ENCODE data around the gene GRIK1.

DNA sequence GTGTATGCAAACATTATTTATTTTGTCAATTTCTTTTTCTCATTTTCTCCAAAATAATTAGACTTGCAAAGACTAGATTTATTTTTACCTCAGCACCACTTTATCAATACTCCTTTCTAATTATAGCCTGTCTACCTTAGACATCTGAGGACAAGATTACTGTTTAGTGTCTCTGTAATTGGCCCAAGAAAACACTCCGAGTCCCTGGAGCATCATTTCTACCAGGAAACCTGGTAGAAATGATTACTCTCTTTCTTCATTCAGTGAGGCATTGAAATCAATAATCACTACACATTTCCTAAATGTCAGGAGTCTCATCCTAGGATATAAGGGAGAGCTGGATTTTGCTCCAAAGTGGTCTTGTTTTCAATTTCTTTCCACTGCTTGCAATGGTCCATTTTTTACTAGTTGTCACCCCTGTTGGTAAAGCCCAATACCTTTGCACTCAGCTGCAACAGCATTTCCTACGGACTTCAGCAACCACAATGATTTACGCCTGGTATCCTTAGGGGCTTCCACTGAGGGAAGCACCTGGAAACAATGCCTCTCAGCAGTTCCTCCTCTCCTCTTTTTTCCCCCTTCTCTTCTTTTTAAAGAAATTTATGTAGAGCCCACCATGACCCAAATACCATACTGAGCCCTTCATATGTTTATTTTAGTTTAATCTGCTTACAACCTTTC is 64.6 kb downstream of the GRIK1 start:
- TF ChIP-seq CTCF (conservative IDR thresholded peaks at IDR 0.05; ENCODE audit: low read length) (no peak), EZH2phosphoT487 (IDR thresholded peaks at IDR 0.05; ENCODE audit: borderline replicate concordance) (no peak)

Data from Loucy (cell line).